ENCODE measurements around the gene KRTCAP3. TPM values are rescaled to one million over a fixed set of nuclear protein-coding genes. Genes with fewer than 3 reads are reported as not detected.

Gene KRTCAP3
- total and polyA plus RNA-seq, 2 donors (not counting 3 experiments of a cell fraction or from before 2014, with no cell fraction given): 2.1 to 4.0 TPM

GRCh38 chr2:27445155-27445554 lies 3.0 kb downstream of the KRTCAP3 start:
- no peaks in the 10 kb centered on the region for H3K27me3 ChIP-seq (ENCODE audit: control insufficient read depth in 2 of 2, insufficient read depth in 2 of 2, low read length in 2 of 2)
- H3K4me3 ChIP-seq (replicated peaks in 1 of 3; ENCODE audit: insufficient read depth in 1 of 3, low read depth in 1 of 3, low read length in 3 of 3): no peak overlapping the region
- BruUV-seq (replicated peaks): no TSS peak
- CTCF ChIA-PET: interaction anchor here (1.6 kb wide), 1 partner anchor 15 kb away, joined by 3 read pairs; no protein-coding TSS in a partner anchor
- no peak for TF ChIP-seq GATA2 (IDR thresholded peaks at IDR 0.05; ENCODE audit: insufficient read depth, insufficient read length, low read depth, low read length)
- TF ChIP-seq MYC (IDR thresholded peaks at IDR 0.05; ENCODE audit: low read depth, low read length): no peak
- TF ChIP-seq, protein P1, sequence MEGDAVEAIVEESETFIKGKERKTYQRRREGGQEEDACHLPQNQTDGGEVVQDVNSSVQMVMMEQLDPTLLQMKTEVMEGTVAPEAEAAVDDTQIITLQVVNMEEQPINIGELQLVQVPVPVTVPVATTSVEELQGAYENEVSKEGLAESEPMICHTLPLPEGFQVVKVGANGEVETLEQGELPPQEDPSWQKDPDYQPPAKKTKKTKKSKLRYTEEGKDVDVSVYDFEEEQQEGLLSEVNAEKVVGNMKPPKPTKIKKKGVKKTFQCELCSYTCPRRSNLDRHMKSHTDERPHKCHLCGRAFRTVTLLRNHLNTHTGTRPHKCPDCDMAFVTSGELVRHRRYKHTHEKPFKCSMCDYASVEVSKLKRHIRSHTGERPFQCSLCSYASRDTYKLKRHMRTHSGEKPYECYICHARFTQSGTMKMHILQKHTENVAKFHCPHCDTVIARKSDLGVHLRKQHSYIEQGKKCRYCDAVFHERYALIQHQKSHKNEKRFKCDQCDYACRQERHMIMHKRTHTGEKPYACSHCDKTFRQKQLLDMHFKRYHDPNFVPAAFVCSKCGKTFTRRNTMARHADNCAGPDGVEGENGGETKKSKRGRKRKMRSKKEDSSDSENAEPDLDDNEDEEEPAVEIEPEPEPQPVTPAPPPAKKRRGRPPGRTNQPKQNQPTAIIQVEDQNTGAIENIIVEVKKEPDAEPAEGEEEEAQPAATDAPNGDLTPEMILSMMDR (IDR thresholded peaks at IDR 0.05; ENCODE audit: extremely low read depth in 1 of 2, insufficient read depth in 1 of 2, low read depth in 1 of 2, low read length in 2 of 2): no peak
- no peak for TF ChIP-seq POLR2A (IDR thresholded peaks at IDR 0.05; ENCODE audit: low read depth, low read length)
- no peak for TF ChIP-seq POLR2AphosphoS5 (IDR thresholded peaks at IDR 0.05; ENCODE audit: insufficient read depth, low read depth, low read length)
- TF ChIP-seq JUN (IDR thresholded peaks at IDR 0.05; ENCODE audit: borderline replicate concordance, insufficient read depth, insufficient read length, low read depth): no peak
- no peak for TF ChIP-seq FOS (IDR thresholded peaks at IDR 0.05; ENCODE audit: borderline replicate concordance, insufficient read depth, low read length)
- TF ChIP-seq MAX (IDR thresholded peaks at IDR 0.05; ENCODE audit: insufficient read depth, insufficient read length): no peak
- TF ChIP-seq EZH2 (IDR thresholded peaks at IDR 0.05; ENCODE audit: borderline replicate concordance, low read depth, low read length, severe bottlenecking): no peak
- no peaks in the 10 kb centered on the region for H3K79me2 ChIP-seq (ENCODE audit: control insufficient read depth, insufficient read depth, low read length)
- no peak overlapping the region for H2AFZ ChIP-seq (ENCODE audit: low read depth, low read length)
- FAIRE-seq: no peak
- H3K4me2 ChIP-seq (ENCODE audit: insufficient read depth, low read length): no peak overlapping the region
- H3K27ac ChIP-seq (ENCODE audit: insufficient read depth, low read depth, low read length): no peak overlapping the region
- H3K4me1 ChIP-seq (ENCODE audit: control insufficient read depth, extremely low read depth, insufficient read depth, low read length): no peaks in the 10 kb centered on the region
- DNase-seq (ENCODE audit: low read depth, low spot score): no peak
- dilution Hi-C loops (cut with MboI; ENCODE audit: extremely low pct_ligation_motif_present, low sequenced_read_pairs) (no loop called here), intact Hi-C loops (cut with micrococcal nuclease) (no loop called here)
- H3K9me1 ChIP-seq (replicated peaks; ENCODE audit: control insufficient read depth, extremely low read depth, insufficient read depth, low read length): no peaks in the 10 kb centered on the region
- peaks cover 18 to 47% of the 10 kb centered on the region in 2 experiments for H3K36me3 ChIP-seq (ENCODE audit: control insufficient read depth in 2 of 2, extremely low read depth in 1 of 2, insufficient read depth in 2 of 2, low read length in 2 of 2)
- H4K20me1 ChIP-seq (replicated peaks; ENCODE audit: control insufficient read depth, extremely low read depth, insufficient read depth, low read length): no peaks in the 10 kb centered on the region
- no peak overlapping the region for H3K9ac ChIP-seq (replicated peaks; ENCODE audit: extremely low read depth, insufficient read depth, low read length)
- no peaks in the 10 kb centered on the region for H3K9me3 ChIP-seq (replicated peaks; ENCODE audit: control insufficient read depth, insufficient read depth, low read length)
- POLR2A ChIA-PET: no interaction called here
